GM23338 (cell line): ENCODE measurements around the gene MRAS. TPM values are rescaled to one million over a fixed set of nuclear protein-coding genes. Genes with fewer than 3 reads are reported as not detected.

Experiments
- ATAC-seq: fragments of 200-7000 bp; cut with Tn5 transposase; 3 replicates; pipeline ENCODE4 v1.9.1; 2020
- DNase-seq: peaks from one replicate; pipeline ENCODE4 v3.0.0-alpha.2; 2015; ENCODE audit warnings: low spot score
- H2AFZ ChIP-seq: fragments of 200-600 bp; sonication (generic); 2 replicates; pipeline ENCODE4 v1.8.0; 2016; ENCODE audit warnings: antibody characterized with exemption, mild to moderate bottlenecking, moderate library complexity
- H3F3A ChIP-seq: fragments of 200-600 bp; sonication (generic); replicated peaks from 2 replicates; pipeline ENCODE4 v1.8.0; 2017; ENCODE audit warnings: antibody characterized with exemption, mixed run types, low read depth
- H3K27ac ChIP-seq: fragments of 200-600 bp; sonication (generic); 2 replicates; pipeline ENCODE4 v1.6.1; 2016; ENCODE audit warnings: low read depth
- H3K27me3 ChIP-seq: fragments of 200-600 bp; sonication (generic); 2 replicates; pipeline ENCODE4 v1.8.0; 2016; ENCODE audit warnings: mild to moderate bottlenecking, mixed run types, moderate library complexity; ENCODE audit not compliant: insufficient read depth
- H3K36me3 ChIP-seq: fragments of 200-600 bp; sonication (generic); 2 replicates; pipeline ENCODE4 v1.8.0; 2016; ENCODE audit warnings: mild to moderate bottlenecking; ENCODE audit not compliant: insufficient read depth
- H3K4me1 ChIP-seq: fragments of 200-600 bp; sonication (generic); 2 replicates; pipeline ENCODE4 v1.8.0; 2016; ENCODE audit warnings: mild to moderate bottlenecking, moderate library complexity; ENCODE audit not compliant: insufficient read depth
- H3K4me2 ChIP-seq: fragments of 200-600 bp; sonication (generic); 2 replicates; pipeline ENCODE4 v1.7.1; 2017; ENCODE audit warnings: mixed run types
- H3K4me3 ChIP-seq: fragments of 200-600 bp; sonication (generic); 2 replicates; pipeline ENCODE4 v1.6.1; 2016; ENCODE audit warnings: mixed run types
- H3K79me2 ChIP-seq: fragments of 200-600 bp; sonication (generic); replicated peaks from 2 replicates; pipeline ENCODE4 v1.8.0; 2017; ENCODE audit warnings: mild to moderate bottlenecking; ENCODE audit not compliant: insufficient read depth
- H3K9me2 ChIP-seq: fragments of 200-600 bp; sonication (generic); 2 replicates; pipeline ENCODE4 v1.8.0; 2017; ENCODE audit not compliant: insufficient read depth
- H4K20me1 ChIP-seq: fragments of 200-600 bp; sonication (generic); replicated peaks from 2 replicates; pipeline ENCODE4 v1.8.0; 2017; ENCODE audit warnings: mild to moderate bottlenecking; ENCODE audit not compliant: insufficient read depth
- H3K27ac Mint-ChIP-seq: 2 replicates; pipeline ENCODE4 v1.8.0; 2020; ENCODE audit warnings: inconsistent platforms, mild to moderate bottlenecking, moderate library complexity, mixed read lengths
- H3K27me3 Mint-ChIP-seq: 3 replicates; pipeline ENCODE4 v1.8.0; 2022; ENCODE audit warnings: low read depth, mild to moderate bottlenecking, moderate library complexity, mixed read lengths, inconsistent platforms; ENCODE audit not compliant: insufficient read depth, poor library complexity
- H3K36me3 Mint-ChIP-seq: 3 replicates; pipeline ENCODE4 v1.8.0; 2021; ENCODE audit warnings: low read depth, mild to moderate bottlenecking, inconsistent platforms, moderate library complexity, mixed read lengths
- H3K4me1 Mint-ChIP-seq: 3 replicates; pipeline ENCODE4 v1.8.0; 2020; ENCODE audit warnings: mild to moderate bottlenecking, inconsistent platforms, mixed read lengths
- H3K4me3 Mint-ChIP-seq: 3 replicates; pipeline ENCODE4 v1.8.0; 2021; ENCODE audit warnings: moderate library complexity, mild to moderate bottlenecking, inconsistent platforms, mixed read lengths
- H3K9me3 Mint-ChIP-seq: 3 replicates; pipeline ENCODE4 v1.8.0; 2020; ENCODE audit warnings: moderate library complexity, mild to moderate bottlenecking, inconsistent platforms, mixed read lengths
- CREB1 ChIP-seq: fragments of 250-450 bp; sonication (Bioruptor Pico); IDR thresholded peaks from 2 replicates; pipeline ENCODE4 v1.5.0; 2020; ENCODE audit warnings: low read depth, mild to moderate bottlenecking, moderate library complexity
- CTCF ChIP-seq, 2 experiments: fragments of 200-600 bp in 1 of 2; sonication (generic) in 1 of 2; conservative IDR thresholded peaks; 2 replicates each; pipeline versions ENCODE4 v1.5.1 to v1.6.1; 2016 to 2017; ENCODE audit warnings: antibody characterized with exemption in 2 of 2, low read depth in 2 of 2, mild to moderate bottlenecking in 2 of 2, moderate library complexity in 1 of 2
- ETS1 ChIP-seq: IDR thresholded peaks from 2 replicates; pipeline ENCODE4 v1.6.1; 2016; ENCODE audit warnings: antibody characterized with exemption
- EZH2 ChIP-seq: fragments of 200-600 bp; sonication (generic); IDR thresholded peaks from one replicate; pipeline ENCODE4 v1.8.0; 2017; ENCODE audit warnings: antibody characterized with exemption, mild to moderate bottlenecking, low read depth; ENCODE audit not compliant: unreplicated experiment
- EZH2phosphoT487 ChIP-seq: fragments of 200-600 bp; sonication (generic); IDR thresholded peaks from one replicate; pipeline ENCODE4 v1.8.1; 2018; ENCODE audit warnings: antibody characterized with exemption; ENCODE audit not compliant: unreplicated experiment
- JUNB ChIP-seq: IDR thresholded peaks from one replicate; pipeline ENCODE4 v1.6.1; 2016; ENCODE audit warnings: antibody characterized with exemption; ENCODE audit not compliant: unreplicated experiment
- NANOG ChIP-seq: IDR thresholded peaks from 2 replicates; pipeline ENCODE4 v1.6.1; 2016; ENCODE audit warnings: antibody characterized with exemption, borderline replicate concordance
- POLR2AphosphoS5 ChIP-seq: IDR thresholded peaks from 2 replicates; pipeline ENCODE4 v1.6.1; 2016; ENCODE audit warnings: antibody characterized with exemption, low read depth
- REST ChIP-seq: IDR thresholded peaks from one replicate; pipeline ENCODE4 v1.6.1; 2018; ENCODE audit warnings: antibody characterized with exemption; ENCODE audit not compliant: unreplicated experiment
- STAT1 ChIP-seq: IDR thresholded peaks from one replicate; pipeline ENCODE4 v1.6.1; 2016; ENCODE audit warnings: antibody characterized with exemption; ENCODE audit not compliant: unreplicated experiment
- ZNF114 ChIP-seq: fragments of 250-450 bp; sonication (Bioruptor Pico); IDR thresholded peaks from 2 replicates; pipeline ENCODE4 v1.5.0; 2020; ENCODE audit warnings: mild to moderate bottlenecking, moderate library complexity
- ZNF331 ChIP-seq: fragments of 250-450 bp; sonication (Bioruptor Pico); IDR thresholded peaks from 2 replicates; pipeline ENCODE4 v1.5.0; 2020; ENCODE audit warnings: low read depth, mild to moderate bottlenecking, moderate library complexity
- ZNF462 ChIP-seq: fragments of 250-450 bp; sonication (Bioruptor Pico); IDR thresholded peaks from 2 replicates; pipeline ENCODE4 v1.5.0; 2020; ENCODE audit warnings: mild to moderate bottlenecking, moderate library complexity
- polyA plus RNA-seq: library from polyadenylated mRNA; unstranded; fragments of >200 nt; fragmentation: Nextera tagmentation; extraction: Ambion mirVana; gene quantifications from 2 replicates; pipeline ENCODE4 v1.2.1, GENCODE V29; 2016
- total RNA-seq: library from RNA; depleted of rRNA; stranded (reverse); fragments of >200 nt; shearing (Covaris generic); gene quantifications from 2 replicates; pipeline ENCODE4 v1.2.3, GENCODE V29; 2014

MRAS gene
- total and polyA plus RNA-seq, 2 experiments from 2014 or later: 9.1 to 10.2 TPM

- TF ChIP-seq JUNB: no peak
- no peak for TF ChIP-seq EZH2
- no peak for TF ChIP-seq ETS1
- no peak for TF ChIP-seq ZNF114 (CRISPR knock-in tag)
- no peak for TF ChIP-seq ZNF331 (CRISPR knock-in tag)
- no peak for TF ChIP-seq ZNF462
- no peak for TF ChIP-seq STAT1
- no peak for TF ChIP-seq CTCF (conservative IDR thresholded peaks at IDR 0.05; ENCODE audit: low read depth in 2 of 2)
- TF ChIP-seq POLR2AphosphoS5: no peak
- no peak for TF ChIP-seq NANOG
- TF ChIP-seq REST: no peak
- TF ChIP-seq CREB1 (CRISPR knock-in tag): no peak
- TF ChIP-seq EZH2phosphoT487: no peak
- H3K27me3 ChIP-seq: no peaks in the 10 kb centered on the region
- no peak overlapping the region for H3K4me3 ChIP-seq
- H3K27me3 Mint-ChIP-seq: peaks cover 5% of the 10 kb centered on the region
- H3K36me3 ChIP-seq: no peaks in the 10 kb centered on the region; the same call in 1 of the 2 replicates
- ATAC-seq: no peak
- no peaks in the 10 kb centered on the region for H4K20me1 ChIP-seq
- no peaks in the 10 kb centered on the region for H3K4me1 ChIP-seq
- no peak overlapping the region for H3K4me2 ChIP-seq
- 0 out of 2 replicates have a peak, but pooled peaks cover 2% of the 10 kb centered on the region for H3K9me2 ChIP-seq
- H3F3A ChIP-seq: no peaks in the 10 kb centered on the region
- no peaks in the 10 kb centered on the region; the same call in 2 of the 3 replicates for H3K9me3 Mint-ChIP-seq
- H3K27ac ChIP-seq: no peak overlapping the region
- no peak overlapping the region for H2AFZ ChIP-seq
- peaks cover 12% of the 10 kb centered on the region for H3K4me1 Mint-ChIP-seq
- H3K79me2 ChIP-seq: no peaks in the 10 kb centered on the region
- no peak overlapping the region for H3K27ac Mint-ChIP-seq
- H3K36me3 Mint-ChIP-seq: peaks cover 9% of the 10 kb centered on the region; the same call in 2 of the 3 replicates
- H3K4me3 Mint-ChIP-seq: no peak overlapping the region
- no peak for DNase-seq
Measured at GRCh38 chr3:138375447-138375846, 27.1 kb downstream of the MRAS start.
